ENCODE data around the gene NOCT. TPM values are rescaled to one million over a fixed set of nuclear protein-coding genes. Genes with fewer than 3 reads are reported as not detected.
A peak's percentile ranks its signal among the peaks of the same experiment; 100 is the strongest.

The NOCT gene
- total and polyA plus RNA-seq, 2 experiments from 2014 or later = 16.0 to 76.6 TPM

- H2AFZ ChIP-seq = peak overlapping the region; percentile 63; the same call in 1 of the 2 replicates
- H3K9me3 Mint-ChIP-seq = peaks cover 2% of the 10 kb centered on the region; the same call in 2 of the 3 replicates
- no peaks in the 10 kb centered on the region for H4K20me1 ChIP-seq (replicated peaks; ENCODE audit: insufficient read depth)
- peaks cover 13% of the 10 kb centered on the region; the same call in 1 of the 2 replicates for H3K9me2 ChIP-seq (ENCODE audit: insufficient read depth)
- no peak overlapping the region for H3K4me2 ChIP-seq
- no peaks in the 10 kb centered on the region for H3K27me3 ChIP-seq (ENCODE audit: insufficient read depth)
- no peaks in the 10 kb centered on the region for H3K36me3 Mint-ChIP-seq (ENCODE audit: low read depth)
- no peak overlapping the region for H3K27ac ChIP-seq (ENCODE audit: low read depth)
- H3K4me3 Mint-ChIP-seq = no peak overlapping the region
- H3K27ac Mint-ChIP-seq = no peak overlapping the region
- H3K4me3 ChIP-seq = no peak overlapping the region
- TF ChIP-seq ZNF331 (CRISPR knock-in tag; IDR thresholded peaks at IDR 0.05; ENCODE audit: low read depth) (no peak), JUNB (IDR thresholded peaks at IDR 0.05; ENCODE audit: unreplicated experiment) (no peak), REST (IDR thresholded peaks at IDR 0.05; ENCODE audit: unreplicated experiment) (no peak), NANOG (IDR thresholded peaks at IDR 0.05; ENCODE audit: borderline replicate concordance) (no peak), EZH2phosphoT487 (IDR thresholded peaks at IDR 0.05; ENCODE audit: unreplicated experiment) (no peak), CREB1 (CRISPR knock-in tag; IDR thresholded peaks at IDR 0.05; ENCODE audit: low read depth) (no peak), ZNF462 (CRISPR knock-in tag; IDR thresholded peaks at IDR 0.05) (no peak), ZNF114 (CRISPR knock-in tag; IDR thresholded peaks at IDR 0.05) (no peak), ETS1 (IDR thresholded peaks at IDR 0.05) (no peak), POLR2AphosphoS5 (IDR thresholded peaks at IDR 0.05; ENCODE audit: low read depth) (no peak), EZH2 (IDR thresholded peaks at IDR 0.05; ENCODE audit: low read depth, unreplicated experiment) (no peak), CTCF (conservative IDR thresholded peaks at IDR 0.05; ENCODE audit: low read depth in 2 of 2) (no peak), STAT1 (IDR thresholded peaks at IDR 0.05; ENCODE audit: unreplicated experiment) (no peak)
- H3K79me2 ChIP-seq (replicated peaks; ENCODE audit: insufficient read depth) = no peaks in the 10 kb centered on the region
- H3K36me3 ChIP-seq (ENCODE audit: insufficient read depth) = no peaks in the 10 kb centered on the region
- no peaks in the 10 kb centered on the region for H3K4me1 ChIP-seq (ENCODE audit: insufficient read depth)
- no peaks in the 10 kb centered on the region for H3F3A ChIP-seq (replicated peaks; ENCODE audit: low read depth)
- ATAC-seq = peak; percentile 35; the same call in 1 of the 3 replicates
- peaks cover 4% of the 10 kb centered on the region for H3K27me3 Mint-ChIP-seq (ENCODE audit: insufficient read depth, low read depth, poor library complexity)
- peaks cover 4% of the 10 kb centered on the region; the same call in 1 of the 3 replicates for H3K4me1 Mint-ChIP-seq
- no peak for DNase-seq (ENCODE audit: low spot score)
These were observed 19.5 kb upstream of the NOCT start for GRCh38 chr4:138996090-138996489.
